ENCODE results near the gene TAOK2.
A peak's percentile ranks its signal among the peaks of the same experiment; 100 is the strongest.
"Not testable (repeated sequence)": the region's sequence is repeated elsewhere in the genome, so short reads cannot be mapped to it uniquely, and the experiment has no call there.

TAOK2 gene

GRCh38 chr16:30026449-30026848 lies 52.8 kb downstream of the TAOK2 start:
- DNase-seq, result no peak

GRCh38 chr16:30027588-30028437 lies 54.1 kb downstream of the TAOK2 start:
- no peak for DNase-seq

- peak in 1 of 2 experiments; percentile 39 for DNase-seq
These were observed 54.9 kb downstream of the TAOK2 start for GRCh38 chr16:30028438-30029076.

- DNase-seq, result peak in 1 of 2 experiments; percentile 25
These were observed 56.5 kb downstream of the TAOK2 start for GRCh38 chr16:30030011-30030685.

GRCh38 chr16:30030841-30031413 lies 57.3 kb downstream of the TAOK2 start, which contains the start of gene TLCD3B:
Gene TLCD3B, minus strand, starts transcription at chr16:30031271. Its CDS starts 744 bp downstream, at chr16:30030527.
- no peak for DNase-seq

- DNase-seq, result no peak
These were observed 57.8 kb downstream of the TAOK2 start for GRCh38 chr16:30031477-30031918.

GRCh38 chr16:30032083-30032819 lies 58.6 kb downstream of the TAOK2 start:
- DNase-seq, result peak; percentile 74 to 87

GRCh38 chr16:30033270-30033669 lies 59.6 kb downstream of the TAOK2 start:
- no peak for DNase-seq

GRCh38 chr16:30040221-30040620 lies 66.6 kb downstream of the TAOK2 start:
- DNase-seq, result no peak

- not testable (repeated sequence) for DNase-seq
These were observed 67.0 kb downstream of the TAOK2 start for GRCh38 chr16:30040690-30041089.

GRCh38 chr16:30041841-30042240 lies 68.2 kb downstream of the TAOK2 start:
- DNase-seq, result peak in 1 of 2 experiments; percentile 44

All from NCI-H446 (cell line).